K562 (cell line): ENCODE measurements around the gene WDCP. TPM values are rescaled to one million over a fixed set of nuclear protein-coding genes. Genes with fewer than 3 reads are reported as not detected.

Experiments used
- CHD1 ChIP-seq: fragments of 200-600 bp; sonication (generic); IDR thresholded peaks from one replicate; pipeline ENCODE4 v1.6.1; 2012; ENCODE audit warnings: mild to moderate bottlenecking, moderate library complexity, low read length, inconsistent platforms
- CREBBP ChIP-seq: IDR thresholded peaks from one replicate; pipeline ENCODE4 v1.6.1; 2012; ENCODE audit warnings: low read depth, mild to moderate bottlenecking, control low read depth, inconsistent platforms, low read length
- ELF1 ChIP-seq: fragments of 200-800 bp; sonication (Bioruptor generic); IDR thresholded peaks from 2 replicates; pipeline ENCODE4 v1.6.1; 2016; ENCODE audit warnings: missing genetic modification characterization, missing compliant biosample characterization
- GATA2 ChIP-seq: sonication (generic); formaldehyde crosslinking; IDR thresholded peaks from 2 replicates; pipeline ENCODE4 v1.4.0; 2020; ENCODE audit warnings: mild to moderate bottlenecking, missing genetic modification reagents
- MAFK ChIP-seq: IDR thresholded peaks from 2 replicates; pipeline ENCODE4 v1.6.1; 2011; ENCODE audit warnings: low read length, improper control_type of control experiment
- MBD2 ChIP-seq: sonication (generic); IDR thresholded peaks from 2 replicates; pipeline ENCODE4 v1.6.1; 2016; ENCODE audit warnings: low read depth, borderline replicate concordance
- MEF2A ChIP-seq: IDR thresholded peaks from 2 replicates; pipeline ENCODE4 v1.6.1; 2011; ENCODE audit warnings: low read depth, mild to moderate bottlenecking, low read length, moderate library complexity; ENCODE audit not compliant: control insufficient read depth
- MTA1 ChIP-seq: fragments of 450-650 bp; IDR thresholded peaks from 2 replicates; pipeline ENCODE4 v1.6.1; 2017; ENCODE audit warnings: borderline replicate concordance
- NEUROD1 ChIP-seq: fragments of 150-350 bp; IDR thresholded peaks from 2 replicates; pipeline ENCODE4 v1.6.1; 2014; ENCODE audit warnings: borderline replicate concordance, low read length, low read depth; ENCODE audit not compliant: partially characterized antibody
- NFATC3 ChIP-seq: fragments of 450-650 bp; IDR thresholded peaks from 2 replicates; pipeline ENCODE4 v1.6.1; 2017; ENCODE audit warnings: mild to moderate bottlenecking
- POLR2A ChIP-seq: fragments of 450-650 bp; conservative IDR thresholded peaks from 2 replicates; pipeline ENCODE4 v1.6.1; 2016
- POLR3A ChIP-seq: IDR thresholded peaks from 2 replicates; pipeline ENCODE4 v1.6.1; 2011; ENCODE audit warnings: borderline replicate concordance, mild to moderate bottlenecking, moderate library complexity; ENCODE audit not compliant: insufficient read length, insufficient read depth; ENCODE audit errors: extremely low read depth
- SETDB1 ChIP-seq: IDR thresholded peaks from one replicate; pipeline ENCODE4 v1.6.1; 2012; ENCODE audit warnings: low read length, control low read depth, inconsistent platforms
- STAG1 ChIP-seq: sonication (generic); formaldehyde crosslinking; IDR thresholded peaks from 2 replicates; pipeline ENCODE4 v1.5.0; 2020; ENCODE audit warnings: missing genetic modification reagents, borderline replicate concordance
- ZFP30 ChIP-seq: fragments of 250-450 bp; sonication (Bioruptor Pico); IDR thresholded peaks from 2 replicates; pipeline ENCODE4 v1.8.0; 2022; ENCODE audit warnings: moderate library complexity, mild to moderate bottlenecking, inconsistent platforms, borderline replicate concordance
- ZFP36 ChIP-seq: fragments of 150-350 bp; IDR thresholded peaks from 2 replicates; pipeline ENCODE4 v1.6.1; 2018; ENCODE audit warnings: low read length, low read depth; ENCODE audit not compliant: partially characterized antibody
- ZNF232 ChIP-seq: sonication (generic); formaldehyde crosslinking; IDR thresholded peaks from 2 replicates; pipeline ENCODE4 v1.8.0; 2022; ENCODE audit warnings: mild to moderate bottlenecking, missing genetic modification reagents
- ZNF445 ChIP-seq: fragments of 250-450 bp; sonication (Bioruptor Pico); IDR thresholded peaks from 2 replicates; pipeline ENCODE4 v1.4.0; 2020; ENCODE audit warnings: low read depth, mild to moderate bottlenecking, moderate library complexity
- ZZZ3 ChIP-seq: fragments of 450-650 bp; IDR thresholded peaks from 2 replicates; pipeline ENCODE4 v1.6.1; 2016; ENCODE audit warnings: antibody characterized with exemption, mild to moderate bottlenecking, moderate library complexity
- polyA plus RNA-seq, 8 experiments: library from polyadenylated mRNA; depleted of rRNA in 4 of 8; stranded (reverse) in 5 of 8; unstranded in 3 of 8; fragments of >200 nt; fragmentation: Nextera tagmentation in 2 of 8; fragmentation: Illumina TruSeq in 1 of 8; extraction: Ambion mirVana in 2 of 8; extraction: Trizol in 1 of 8; gene quantifications; 2 replicates each; pipeline versions ENCODE4 v1.2.1 to v1.2.3, GENCODE V29; 2011 to 2014; ENCODE audit warnings: inconsistent platforms in 1 of 8, missing spikeins in 1 of 8
- total RNA-seq, 7 experiments: library from RNA; depleted of rRNA in 6 of 7; stranded (reverse); fragments of >200 nt in 6 of 7; fragmentation: Illumina TruSeq in 2 of 7; extraction: Trizol in 2 of 7; gene quantifications; 2 replicates each; pipeline versions ENCODE4 v1.2.1 to v1.2.3, GENCODE V29; 2011 to 2021; ENCODE audit warnings: low replicate concordance in 1 of 7
- TF ChIP-seq, protein P1 (sequence below): fragments of 450-650 bp; formaldehyde crosslinking; IDR thresholded peaks from 2 replicates; pipeline ENCODE4 v1.4.0; 2020; ENCODE audit warnings: mild to moderate bottlenecking, mixed read lengths
- TF ChIP-seq, protein P2 (sequence below): fragments of 250-450 bp; sonication (Bioruptor Pico); IDR thresholded peaks from 2 replicates; pipeline ENCODE4 v1.8.0; 2021; ENCODE audit warnings: borderline replicate concordance, mild to moderate bottlenecking, moderate library complexity; ENCODE audit not compliant: poor library complexity, severe bottlenecking
- TF ChIP-seq, protein P3 (sequence below), 2 experiments: fragments of 450-650 bp in 1 of 2; IDR thresholded peaks; 2 replicates each; pipeline ENCODE4 v1.6.1; 2011 to 2017; ENCODE audit warnings: low read depth in 2 of 2, antibody characterized with exemption in 1 of 2, borderline replicate concordance in 1 of 2, low read length in 1 of 2, mild to moderate bottlenecking in 1 of 2, mixed read lengths in 1 of 2; ENCODE audit not compliant: control insufficient read depth in 1 of 2
- TF ChIP-seq, protein P4 (sequence below): IDR thresholded peaks from 3 replicates; pipeline ENCODE4 v1.6.1; 2011; ENCODE audit warnings: borderline replicate concordance, mild to moderate bottlenecking; ENCODE audit not compliant: insufficient read length, insufficient read depth

WDCP gene
- total and polyA plus RNA-seq, 9 of the 15 experiments (the other 6 are each of a cell fraction or from before 2014, with no cell fraction given): 10.1 to 41.4 (median 21.8) TPM

DNA sequence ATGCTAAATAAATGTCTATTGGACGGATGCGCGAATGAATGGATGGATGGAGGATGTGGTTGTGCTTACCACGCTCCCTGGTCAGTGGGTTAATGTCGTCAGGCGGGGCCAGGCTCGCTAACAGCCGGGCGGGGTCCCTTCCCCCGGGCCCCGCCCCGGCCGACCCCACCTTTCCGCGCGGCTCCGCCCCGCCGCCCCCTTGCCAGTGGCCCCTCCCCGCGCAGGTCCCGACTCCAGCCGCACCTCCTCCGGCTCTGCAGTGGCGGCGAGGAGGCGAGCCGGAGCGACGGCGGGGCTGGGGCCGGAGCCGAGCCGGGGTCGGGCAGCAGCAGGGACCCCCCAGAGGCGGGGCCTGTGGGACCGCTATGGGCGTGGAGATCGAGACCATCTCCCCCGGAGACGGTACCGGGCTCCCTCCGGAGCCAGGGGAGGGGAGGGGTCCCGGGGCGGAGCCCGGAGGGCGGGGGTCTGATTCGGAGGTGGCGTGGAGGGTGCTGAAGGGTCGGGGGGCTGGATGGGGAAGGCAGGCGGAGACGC, 2.4 kb upstream of the WDCP start, which contains the start of gene FKBP1B (continued):
- TF ChIP-seq NFATC3: no peak
- TF ChIP-seq CHD1: no peak
- TF ChIP-seq MAFK: no peak
- TF ChIP-seq, protein P1, sequence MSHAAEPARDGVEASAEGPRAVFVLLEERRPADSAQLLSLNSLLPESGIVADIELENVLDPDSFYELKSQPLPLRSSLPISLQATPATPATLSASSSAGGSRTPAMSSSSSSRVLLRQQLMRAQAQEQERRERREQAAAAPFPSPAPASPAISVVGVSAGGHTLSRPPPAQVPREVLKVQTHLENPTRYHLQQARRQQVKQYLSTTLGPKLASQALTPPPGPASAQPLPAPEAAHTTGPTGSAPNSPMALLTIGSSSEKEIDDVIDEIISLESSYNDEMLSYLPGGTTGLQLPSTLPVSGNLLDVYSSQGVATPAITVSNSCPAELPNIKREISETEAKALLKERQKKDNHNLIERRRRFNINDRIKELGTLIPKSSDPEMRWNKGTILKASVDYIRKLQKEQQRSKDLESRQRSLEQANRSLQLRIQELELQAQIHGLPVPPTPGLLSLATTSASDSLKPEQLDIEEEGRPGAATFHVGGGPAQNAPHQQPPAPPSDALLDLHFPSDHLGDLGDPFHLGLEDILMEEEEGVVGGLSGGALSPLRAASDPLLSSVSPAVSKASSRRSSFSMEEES (CRISPR knock-in tag): no peak
- no peak for TF ChIP-seq ZFP36
- TF ChIP-seq ZFP30 (CRISPR knock-in tag): no peak
- TF ChIP-seq, protein P2, sequence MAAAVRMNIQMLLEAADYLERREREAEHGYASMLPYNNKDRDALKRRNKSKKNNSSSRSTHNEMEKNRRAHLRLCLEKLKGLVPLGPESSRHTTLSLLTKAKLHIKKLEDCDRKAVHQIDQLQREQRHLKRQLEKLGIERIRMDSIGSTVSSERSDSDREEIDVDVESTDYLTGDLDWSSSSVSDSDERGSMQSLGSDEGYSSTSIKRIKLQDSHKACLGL: no peak
- no peak for TF ChIP-seq ZNF445
- TF ChIP-seq STAG1 (CRISPR knock-in tag): no peak
- no peak for TF ChIP-seq SETDB1
- no peak for TF ChIP-seq MTA1
- TF ChIP-seq ZZZ3: no peak
- TF ChIP-seq CREBBP: no peak
- no peak for TF ChIP-seq MBD2
- TF ChIP-seq MEF2A: no peak
- TF ChIP-seq NEUROD1: no peak
- no peak for TF ChIP-seq ZNF232 (CRISPR knock-in tag)
- no peak for TF ChIP-seq POLR3A
- TF ChIP-seq POLR2A: 0 out of 2 replicates have a peak, but pooled peaks have one; percentile 41
- TF ChIP-seq, protein P3, sequence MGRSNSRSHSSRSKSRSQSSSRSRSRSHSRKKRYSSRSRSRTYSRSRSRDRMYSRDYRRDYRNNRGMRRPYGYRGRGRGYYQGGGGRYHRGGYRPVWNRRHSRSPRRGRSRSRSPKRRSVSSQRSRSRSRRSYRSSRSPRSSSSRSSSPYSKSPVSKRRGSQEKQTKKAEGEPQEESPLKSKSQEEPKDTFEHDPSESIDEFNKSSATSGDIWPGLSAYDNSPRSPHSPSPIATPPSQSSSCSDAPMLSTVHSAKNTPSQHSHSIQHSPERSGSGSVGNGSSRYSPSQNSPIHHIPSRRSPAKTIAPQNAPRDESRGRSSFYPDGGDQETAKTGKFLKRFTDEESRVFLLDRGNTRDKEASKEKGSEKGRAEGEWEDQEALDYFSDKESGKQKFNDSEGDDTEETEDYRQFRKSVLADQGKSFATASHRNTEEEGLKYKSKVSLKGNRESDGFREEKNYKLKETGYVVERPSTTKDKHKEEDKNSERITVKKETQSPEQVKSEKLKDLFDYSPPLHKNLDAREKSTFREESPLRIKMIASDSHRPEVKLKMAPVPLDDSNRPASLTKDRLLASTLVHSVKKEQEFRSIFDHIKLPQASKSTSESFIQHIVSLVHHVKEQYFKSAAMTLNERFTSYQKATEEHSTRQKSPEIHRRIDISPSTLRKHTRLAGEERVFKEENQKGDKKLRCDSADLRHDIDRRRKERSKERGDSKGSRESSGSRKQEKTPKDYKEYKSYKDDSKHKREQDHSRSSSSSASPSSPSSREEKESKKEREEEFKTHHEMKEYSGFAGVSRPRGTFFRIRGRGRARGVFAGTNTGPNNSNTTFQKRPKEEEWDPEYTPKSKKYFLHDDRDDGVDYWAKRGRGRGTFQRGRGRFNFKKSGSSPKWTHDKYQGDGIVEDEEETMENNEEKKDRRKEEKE (IDR thresholded peaks at IDR 0.05; ENCODE audit: borderline replicate concordance in 1 of 2, control insufficient read depth in 1 of 2, low read depth in 2 of 2, low read length in 1 of 2): no peak
- no peak for TF ChIP-seq GATA2 (CRISPR knock-in tag)
- TF ChIP-seq, protein P4, sequence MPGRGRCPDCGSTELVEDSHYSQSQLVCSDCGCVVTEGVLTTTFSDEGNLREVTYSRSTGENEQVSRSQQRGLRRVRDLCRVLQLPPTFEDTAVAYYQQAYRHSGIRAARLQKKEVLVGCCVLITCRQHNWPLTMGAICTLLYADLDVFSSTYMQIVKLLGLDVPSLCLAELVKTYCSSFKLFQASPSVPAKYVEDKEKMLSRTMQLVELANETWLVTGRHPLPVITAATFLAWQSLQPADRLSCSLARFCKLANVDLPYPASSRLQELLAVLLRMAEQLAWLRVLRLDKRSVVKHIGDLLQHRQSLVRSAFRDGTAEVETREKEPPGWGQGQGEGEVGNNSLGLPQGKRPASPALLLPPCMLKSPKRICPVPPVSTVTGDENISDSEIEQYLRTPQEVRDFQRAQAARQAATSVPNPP: no peak
- no peak for TF ChIP-seq ELF1 (tag)
